ENCODE data around the gene CNTNAP5.

- TF ChIP-seq CTCF (IDR thresholded peaks at IDR 0.05) (no peak), POLR2AphosphoS5 (IDR thresholded peaks at IDR 0.05; ENCODE audit: low read depth, low read length) (no peak), REST (IDR thresholded peaks at IDR 0.05; ENCODE audit: insufficient read depth in 1 of 2, low read depth in 2 of 2, low read length in 1 of 2) (no peak), TCF7L2 (IDR thresholded peaks at IDR 0.05; ENCODE audit: low read depth, low read length) (no peak), SIN3A (IDR thresholded peaks at IDR 0.05; ENCODE audit: borderline replicate concordance, insufficient read depth, low read depth, low read length) (no peak)
These were observed 9.2 kb downstream of the CNTNAP5 start for GRCh38 chr2:124034265-124034664.
